ENCODE results near the gene SIPA1. TPM values are rescaled to one million over a fixed set of nuclear protein-coding genes. Genes with fewer than 3 reads are reported as not detected.

SIPA1 gene, protein sequence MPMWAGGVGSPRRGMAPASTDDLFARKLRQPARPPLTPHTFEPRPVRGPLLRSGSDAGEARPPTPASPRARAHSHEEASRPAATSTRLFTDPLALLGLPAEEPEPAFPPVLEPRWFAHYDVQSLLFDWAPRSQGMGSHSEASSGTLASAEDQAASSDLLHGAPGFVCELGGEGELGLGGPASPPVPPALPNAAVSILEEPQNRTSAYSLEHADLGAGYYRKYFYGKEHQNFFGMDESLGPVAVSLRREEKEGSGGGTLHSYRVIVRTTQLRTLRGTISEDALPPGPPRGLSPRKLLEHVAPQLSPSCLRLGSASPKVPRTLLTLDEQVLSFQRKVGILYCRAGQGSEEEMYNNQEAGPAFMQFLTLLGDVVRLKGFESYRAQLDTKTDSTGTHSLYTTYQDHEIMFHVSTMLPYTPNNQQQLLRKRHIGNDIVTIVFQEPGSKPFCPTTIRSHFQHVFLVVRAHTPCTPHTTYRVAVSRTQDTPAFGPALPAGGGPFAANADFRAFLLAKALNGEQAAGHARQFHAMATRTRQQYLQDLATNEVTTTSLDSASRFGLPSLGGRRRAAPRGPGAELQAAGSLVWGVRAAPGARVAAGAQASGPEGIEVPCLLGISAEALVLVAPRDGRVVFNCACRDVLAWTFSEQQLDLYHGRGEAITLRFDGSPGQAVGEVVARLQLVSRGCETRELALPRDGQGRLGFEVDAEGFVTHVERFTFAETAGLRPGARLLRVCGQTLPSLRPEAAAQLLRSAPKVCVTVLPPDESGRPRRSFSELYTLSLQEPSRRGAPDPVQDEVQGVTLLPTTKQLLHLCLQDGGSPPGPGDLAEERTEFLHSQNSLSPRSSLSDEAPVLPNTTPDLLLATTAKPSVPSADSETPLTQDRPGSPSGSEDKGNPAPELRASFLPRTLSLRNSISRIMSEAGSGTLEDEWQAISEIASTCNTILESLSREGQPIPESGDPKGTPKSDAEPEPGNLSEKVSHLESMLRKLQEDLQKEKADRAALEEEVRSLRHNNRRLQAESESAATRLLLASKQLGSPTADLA
- 19.0 and 19.4 TPM in 2 replicates for total RNA-seq

GRCh38 chr11:65637794-65638419 is at the start of gene SIPA1:
TSS of gene SIPA1 (plus strand) at chr11:65638101. CDS start at chr11:65640922, 2,821 bp downstream.

DNA sequence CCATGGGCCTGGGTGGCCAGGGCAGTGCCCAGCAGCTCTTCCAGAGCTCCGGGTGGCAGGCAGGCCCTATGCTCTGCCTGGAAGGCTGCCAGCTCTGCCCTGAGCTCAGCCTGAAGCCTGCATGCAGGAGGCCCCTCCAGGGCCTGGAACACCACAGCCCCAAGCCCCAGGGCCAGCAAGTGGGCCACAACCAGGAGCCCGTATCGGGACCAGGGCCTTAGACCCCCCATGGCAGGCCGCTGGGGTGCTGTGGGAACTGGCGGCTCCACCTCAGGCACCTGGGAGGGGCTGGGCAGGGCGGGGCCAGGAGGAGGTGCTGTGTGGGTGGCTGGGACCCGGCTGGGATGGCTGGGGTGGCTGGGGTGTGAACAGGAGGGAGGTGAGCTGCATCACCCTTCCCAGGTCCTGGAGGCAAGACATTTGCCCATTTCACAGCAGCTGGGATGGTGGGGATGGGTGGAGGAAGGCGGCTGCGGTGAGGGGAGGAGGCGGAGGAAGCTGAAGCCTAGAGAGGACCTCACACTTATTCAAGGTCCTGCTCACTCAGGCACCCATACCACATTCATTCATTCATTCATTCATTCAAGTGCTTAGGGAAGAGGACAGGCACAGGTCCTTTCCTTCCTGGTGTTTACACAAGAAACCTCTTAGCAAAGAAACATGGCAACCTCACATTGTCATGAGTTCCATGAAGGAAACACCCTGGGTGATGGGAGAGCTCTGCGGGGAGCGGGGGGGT is 42.2 kb upstream of the SIPA1 start, which contains the start of gene KCNK7:
KCNK7 (minus strand) TSS at position 258 of the 739 bp plus-strand sequence; CDS start at position 230, 28 bp downstream.

DNA sequence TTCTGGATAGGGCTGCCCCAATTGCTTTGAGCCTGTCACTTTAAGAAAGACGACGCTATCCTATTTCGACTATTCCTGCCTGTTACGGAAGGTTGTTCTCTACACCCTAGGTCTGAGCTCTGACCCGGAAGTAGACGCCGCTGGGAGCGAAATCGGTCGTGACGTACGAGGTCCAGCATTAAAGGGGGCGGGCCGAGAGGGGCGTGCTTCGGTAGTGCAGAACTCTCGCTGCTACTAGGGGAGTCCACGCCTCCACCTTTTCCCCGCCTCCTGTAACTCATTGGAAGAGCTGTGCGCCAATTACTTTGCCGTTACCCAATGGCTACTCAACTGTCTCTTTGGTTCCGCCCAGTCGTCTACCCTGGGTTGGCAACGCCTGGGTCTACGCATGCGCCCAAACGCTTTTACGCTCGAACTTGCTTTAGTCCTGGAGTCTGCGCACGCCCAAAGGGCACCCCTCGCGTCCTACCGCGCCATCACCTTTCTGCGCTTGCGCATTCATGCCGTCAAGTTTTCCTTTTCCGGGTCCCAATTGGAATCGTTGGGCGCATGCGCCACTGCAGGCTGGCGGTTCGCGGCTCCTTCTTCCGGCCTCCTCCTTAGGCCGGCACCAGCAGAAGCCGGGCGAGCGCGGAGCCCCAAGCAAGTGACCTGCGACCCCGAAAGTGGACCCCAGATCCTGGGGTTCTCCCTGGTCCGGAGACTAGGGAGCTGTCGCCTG is 22.5 kb upstream of the SIPA1 start, which contains the start of gene PCNX3:
PCNX3 (plus strand) TSS at position 548 of the 721 bp plus-strand sequence. CDS start 536 bp downstream, outside the sequence.

GRCh38 chr11:65662799-65663638 is 25.1 kb downstream of the SIPA1 start, which contains the start of gene RELA:
TSS of gene RELA (minus strand) at chr11:65662916. CDS start at chr11:65662832, 84 bp downstream.

Other genes with a start within 250 kb of the SIPA1 start
- 4.3 and 7.9 TPM in 2 replicates for gene NEAT1, start 215.3 kb upstream of the SIPA1 start, total RNA-seq
- gene MALAT1, start 139.1 kb upstream of the SIPA1 start, total RNA-seq = 636 and 1,552 TPM in 2 replicates
- 86.5 and 88.0 TPM in 2 replicates for gene SCYL1, start 113.0 kb upstream of the SIPA1 start, total RNA-seq
- gene LTBP3, start 79.7 kb upstream of the SIPA1 start, total RNA-seq = 24.9 and 43.0 TPM in 2 replicates
- gene ZNRD2, start 67.6 kb upstream of the SIPA1 start, total RNA-seq = 66.4 and 90.1 TPM in 2 replicates
- 37.1 and 47.3 TPM in 2 replicates for gene FAM89B, start 65.6 kb upstream of the SIPA1 start, total RNA-seq
- gene EHBP1L1, start 62.0 kb upstream of the SIPA1 start, total RNA-seq = 55.5 and 75.6 TPM in 2 replicates
- gene KCNK7, start 42.3 kb upstream of the SIPA1 start, total RNA-seq = 0.23 and 0.57 TPM in 2 replicates
- 34.0 and 37.3 TPM in 2 replicates for gene MAP3K11, start 23.9 kb upstream of the SIPA1 start, total RNA-seq
- 27.0 and 30.7 TPM in 2 replicates for gene PCNX3, start 22.3 kb upstream of the SIPA1 start, total RNA-seq
- 51.6 and 64.1 TPM in 2 replicates for gene RELA, start 24.8 kb downstream of the SIPA1 start, total RNA-seq
- 38.3 and 42.5 TPM in 2 replicates for gene KAT5, start 74.2 kb downstream of the SIPA1 start, total RNA-seq
- gene RNASEH2C, start 82.7 kb downstream of the SIPA1 start, total RNA-seq = 48.7 and 94.1 TPM in 2 replicates
- 11.8 and 13.9 TPM in 2 replicates for gene AP5B1, start 142.9 kb downstream of the SIPA1 start, total RNA-seq
- 0.91 and 3.8 TPM in 2 replicates for gene OVOL1, start 149.0 kb downstream of the SIPA1 start, total RNA-seq
- 0.23 TPM in 1 of 2 replicates, not detected in the other for gene SNX32, start 195.9 kb downstream of the SIPA1 start, total RNA-seq
- gene CFL1, start 220.1 kb downstream of the SIPA1 start, total RNA-seq = 1,280 and 1,622 TPM in 2 replicates
- 44.5 and 44.8 TPM in 2 replicates for gene MUS81, start 222.3 kb downstream of the SIPA1 start, total RNA-seq
- gene EFEMP2, start 234.7 kb downstream of the SIPA1 start, total RNA-seq = 7.0 and 20.5 TPM in 2 replicates
- gene CTSW, start 241.7 kb downstream of the SIPA1 start, total RNA-seq = 0.08 TPM in 1 of 2 replicates, not detected in the other

Data from hair follicular keratinocyte (primary cell).